Measurements from ENCODE around the gene COL4A6.

The COL4A6 gene

GRCh38 chrX:108270739-108271396 lies 167.4 kb downstream of the COL4A6 start:
- peak; percentile 1 for DNase-seq (ENCODE audit: low spot score)

DNA sequence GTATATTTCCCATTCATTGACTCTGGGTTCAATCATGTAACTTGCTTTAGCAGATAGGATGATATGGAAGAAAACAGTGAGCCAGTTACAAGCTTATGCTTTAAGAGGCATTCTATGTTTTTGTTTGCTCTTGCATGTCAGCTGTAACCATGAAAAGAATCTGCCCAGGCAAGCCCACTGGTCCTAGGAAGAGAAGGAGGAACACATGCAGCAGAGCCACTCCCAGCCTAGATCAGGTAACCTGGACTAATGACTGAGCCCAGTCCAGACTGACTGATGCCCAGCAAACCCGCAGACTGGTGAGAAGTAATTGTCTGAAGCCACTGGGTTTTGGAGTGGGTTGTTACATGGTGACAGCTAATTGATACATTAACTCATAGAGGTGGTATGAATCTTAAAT lies 167.9 kb downstream of the COL4A6 start:
- no peak for DNase-seq (ENCODE audit: low spot score)

GRCh38 chrX:108268434-108269080 lies 169.7 kb downstream of the COL4A6 start:
- DNase-seq (ENCODE audit: low spot score), result no peak

DNA sequence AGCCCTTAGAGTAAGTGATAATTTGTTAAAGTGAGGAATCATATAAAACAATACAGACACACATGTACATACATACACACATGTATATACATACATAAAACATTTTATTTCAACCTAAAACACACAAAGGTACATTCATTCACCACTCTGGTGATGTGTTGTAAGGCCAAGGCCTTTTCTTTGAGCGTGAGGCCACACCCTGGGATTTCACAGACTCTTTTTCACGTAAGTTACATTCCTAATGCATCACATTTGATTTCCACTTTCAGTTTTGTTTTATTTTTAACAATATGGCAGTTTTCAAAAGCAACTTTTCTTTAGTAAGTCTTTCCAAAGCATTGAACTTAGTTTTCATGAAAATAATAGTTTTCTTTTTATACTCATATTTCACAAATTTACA lies 170.7 kb downstream of the COL4A6 start:
- DNase-seq (ENCODE audit: low spot score), result no peak

DNA sequence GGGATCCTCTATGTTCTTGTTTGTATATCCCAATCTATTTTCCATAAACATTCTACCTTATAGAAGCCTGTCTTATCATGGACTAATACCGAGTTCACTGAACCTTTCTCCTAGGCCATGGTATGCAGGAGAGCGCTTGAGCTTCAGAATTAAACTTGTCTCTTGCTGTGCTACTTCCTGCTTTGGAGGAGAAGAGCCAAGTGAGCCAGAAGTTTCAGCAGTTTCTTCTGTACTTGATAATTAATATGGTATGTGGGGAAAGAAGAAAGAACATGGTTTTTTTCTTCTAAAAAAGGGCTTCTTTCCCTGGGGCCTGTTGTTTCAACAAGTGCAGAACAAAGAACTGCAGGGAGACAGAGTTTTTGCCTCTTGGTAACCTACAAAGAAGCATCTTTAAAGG lies 173.8 kb downstream of the COL4A6 start:
- no peak for DNase-seq (ENCODE audit: low spot score)

DNA sequence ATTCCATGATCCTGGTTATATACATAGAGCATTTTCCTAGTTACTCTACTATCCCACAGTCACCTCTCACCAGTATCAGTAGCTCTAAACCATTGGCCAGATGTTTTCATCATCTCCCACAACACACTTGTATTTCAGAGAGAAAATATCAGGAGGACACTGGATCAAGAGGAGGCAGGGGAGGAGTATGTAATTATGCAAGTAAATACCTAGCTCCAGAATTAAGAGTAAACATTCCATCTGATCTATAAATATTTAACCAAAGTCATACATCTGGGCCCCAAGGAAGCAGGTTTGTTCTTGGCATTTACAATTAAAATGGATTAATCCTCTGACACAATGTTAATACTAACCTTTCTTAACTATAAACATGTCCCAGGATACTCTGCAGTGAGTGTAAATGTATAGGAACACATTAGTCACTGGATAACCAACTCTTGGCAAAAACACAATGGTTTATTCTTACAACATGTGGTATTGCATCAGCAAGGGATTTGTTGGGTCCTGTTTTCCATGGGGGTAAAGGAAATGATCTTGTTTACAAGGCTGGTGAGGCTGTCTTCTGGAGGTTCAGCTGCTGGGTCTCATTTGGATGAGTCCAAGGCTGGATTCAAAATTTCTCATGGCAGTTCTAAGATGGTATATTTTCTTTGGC lies 176.5 kb downstream of the COL4A6 start:
- no peak for DNase-seq (ENCODE audit: low spot score)

GRCh38 chrX:108257556-108257955 lies 180.7 kb downstream of the COL4A6 start:
- no peak for DNase-seq (ENCODE audit: low spot score)

DNA sequence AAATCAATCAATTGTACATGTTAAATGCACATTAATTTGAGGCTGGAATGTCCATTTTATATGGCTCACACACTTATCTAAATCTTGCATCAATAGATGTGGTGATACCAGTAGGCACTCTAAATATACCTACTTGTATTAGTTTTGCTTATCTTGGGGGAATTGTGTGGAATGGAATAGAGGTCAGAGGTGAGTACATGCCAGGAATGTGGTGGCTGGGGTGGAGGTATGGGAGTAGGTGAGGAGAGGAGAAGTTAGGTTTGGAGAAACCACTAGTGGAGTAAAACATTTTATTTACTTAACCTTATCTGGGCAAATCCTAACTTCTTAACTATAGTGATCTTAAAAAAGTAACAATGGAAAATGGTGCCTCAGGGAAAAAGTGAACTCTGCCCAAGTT lies 183.6 kb downstream of the COL4A6 start:
- no peak for DNase-seq (ENCODE audit: low spot score)

GRCh38 chrX:108250654-108251579 lies 187.3 kb downstream of the COL4A6 start:
- no peak for DNase-seq (ENCODE audit: low spot score)

DNA sequence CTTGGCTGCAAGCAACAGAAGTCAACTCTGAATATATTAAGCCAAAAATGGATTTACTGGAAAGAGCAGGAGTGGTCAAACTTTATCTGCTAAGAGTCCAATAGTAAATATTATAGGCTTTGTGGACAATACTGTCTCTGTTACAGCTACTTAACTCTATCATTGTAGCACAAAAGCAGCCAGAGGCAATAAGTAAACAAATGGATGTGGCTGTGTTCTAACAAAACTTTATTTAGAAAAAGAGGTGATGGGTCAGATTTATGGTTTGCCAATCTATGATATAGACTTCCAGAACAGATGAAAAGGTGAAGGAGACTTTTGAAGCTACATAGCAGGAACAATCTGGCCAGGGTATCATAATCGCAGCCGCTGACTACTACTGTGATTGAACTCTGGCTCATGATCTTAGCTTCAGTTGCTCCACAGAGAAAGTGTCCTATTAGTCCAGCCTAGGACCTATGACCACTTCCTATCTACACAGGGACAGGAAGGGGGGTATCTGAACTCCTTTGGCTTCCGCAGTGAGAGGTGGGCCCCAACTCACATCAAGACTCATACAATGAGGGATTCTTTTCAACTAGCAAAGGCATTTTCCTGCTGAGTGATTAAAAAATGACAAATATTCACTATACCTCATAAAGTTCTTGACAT lies 191.8 kb downstream of the COL4A6 start:
- no peak for DNase-seq (ENCODE audit: low spot score)

GRCh38 chrX:108245462-108245861 lies 192.8 kb downstream of the COL4A6 start:
- no peak for DNase-seq (ENCODE audit: low spot score)

DNA sequence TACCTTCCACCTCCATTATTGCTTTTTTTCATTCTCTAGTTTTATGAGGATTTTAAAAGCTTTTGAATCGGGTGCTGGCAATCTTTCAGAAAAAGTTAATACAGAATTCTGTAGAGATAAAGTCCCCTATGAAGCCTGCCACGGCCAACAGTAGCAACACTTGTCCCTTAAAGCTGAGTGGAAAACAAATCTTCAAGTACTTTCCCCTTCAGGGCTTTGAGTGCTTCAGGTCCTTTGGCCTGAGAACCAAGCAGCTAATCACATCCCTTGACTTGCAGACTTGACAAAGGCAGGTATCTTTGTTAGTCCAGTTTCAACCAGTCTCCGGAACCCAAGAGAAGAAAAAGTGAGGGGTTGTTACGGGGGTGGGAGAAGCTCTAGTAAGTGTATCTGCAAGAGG lies 202.2 kb downstream of the COL4A6 start:
- no peak for DNase-seq (ENCODE audit: low spot score)

DNA sequence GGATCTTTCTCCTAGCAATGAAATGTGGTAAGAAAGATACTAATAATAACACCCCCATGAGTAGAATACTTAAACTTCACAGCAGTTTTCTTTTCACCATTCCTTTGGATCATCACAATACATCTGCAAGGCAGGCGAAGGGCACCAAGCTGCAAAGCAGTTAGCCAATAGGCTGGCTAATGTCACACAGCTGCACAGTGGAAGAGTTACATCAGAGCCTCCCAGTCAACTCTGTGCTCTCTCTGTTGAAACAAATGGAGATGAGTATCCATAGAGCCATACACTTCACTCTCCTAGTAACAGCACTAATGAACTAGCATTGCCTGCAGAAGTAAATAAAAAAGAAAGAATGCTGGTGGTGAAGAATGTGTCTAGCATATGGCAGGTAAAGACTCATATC lies 207.6 kb downstream of the COL4A6 start:
- DNase-seq (ENCODE audit: low spot score), result no peak

DNA sequence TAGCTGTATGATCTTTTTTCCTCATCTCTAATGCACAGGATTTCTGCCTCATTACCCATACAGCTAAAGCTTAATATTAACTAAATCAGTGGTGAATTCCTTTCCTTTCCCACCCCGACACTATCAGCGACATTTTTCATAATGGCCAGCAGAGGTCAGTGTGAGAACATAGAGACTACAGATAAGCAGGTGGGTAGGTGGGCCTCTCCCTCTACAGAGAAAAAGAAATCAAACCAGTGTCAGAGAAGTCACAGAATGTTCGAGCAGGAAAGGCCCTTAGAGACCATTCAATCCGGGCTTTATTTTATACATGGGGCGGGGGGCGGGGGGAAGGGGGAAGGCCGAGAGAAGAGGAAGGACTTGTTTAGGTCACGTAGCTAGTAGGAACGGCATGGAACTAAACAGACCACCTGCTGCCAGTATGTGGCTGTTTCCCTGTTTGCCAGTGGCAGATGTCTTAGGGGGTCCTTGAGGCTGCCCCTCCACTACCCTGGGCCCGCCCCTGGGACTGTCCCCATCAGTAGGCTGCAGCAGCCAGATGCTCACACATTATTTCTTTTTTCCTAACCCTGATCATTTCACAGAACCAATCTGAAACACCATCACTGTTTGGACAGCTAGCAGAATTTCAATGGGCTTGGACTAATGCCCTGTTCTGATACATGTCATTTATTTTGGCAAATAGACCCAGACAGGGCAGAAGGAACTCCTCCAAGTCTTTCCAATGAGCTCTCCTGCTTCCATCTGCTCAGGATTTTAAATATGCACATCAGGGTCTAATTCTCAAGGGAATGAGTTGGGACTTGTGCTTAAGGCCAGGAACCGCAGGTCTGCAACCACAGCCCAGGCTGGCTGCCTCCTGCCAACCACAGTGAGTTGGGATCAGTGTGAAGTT lies 213.2 kb downstream of the COL4A6 start:
- peak; percentile 27 for DNase-seq (ENCODE audit: low spot score)

GRCh38 chrX:108224218-108224617 lies 214.0 kb downstream of the COL4A6 start:
- DNase-seq (ENCODE audit: low spot score), result no peak

DNA sequence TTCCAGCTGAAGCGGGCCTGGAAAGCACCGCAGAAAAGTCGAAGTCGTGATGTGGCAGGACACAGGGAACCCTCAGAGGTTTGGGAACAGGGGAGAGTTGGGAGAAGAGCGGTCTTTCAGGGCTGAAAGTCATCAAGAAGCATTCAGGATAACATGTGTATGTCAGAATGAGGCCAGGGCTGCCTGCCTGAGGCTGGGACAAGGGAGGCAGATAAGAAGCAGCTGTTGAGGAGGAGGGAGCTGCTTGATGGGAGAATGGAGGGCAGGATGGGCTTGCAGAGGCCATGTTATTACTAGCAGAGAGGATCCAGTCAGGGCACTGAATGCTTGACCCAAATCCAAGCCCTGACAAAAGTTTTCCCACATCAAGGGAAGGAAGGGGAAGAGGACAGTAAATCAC lies 214.6 kb downstream of the COL4A6 start:
- DNase-seq (ENCODE audit: low spot score), result no peak

DNA sequence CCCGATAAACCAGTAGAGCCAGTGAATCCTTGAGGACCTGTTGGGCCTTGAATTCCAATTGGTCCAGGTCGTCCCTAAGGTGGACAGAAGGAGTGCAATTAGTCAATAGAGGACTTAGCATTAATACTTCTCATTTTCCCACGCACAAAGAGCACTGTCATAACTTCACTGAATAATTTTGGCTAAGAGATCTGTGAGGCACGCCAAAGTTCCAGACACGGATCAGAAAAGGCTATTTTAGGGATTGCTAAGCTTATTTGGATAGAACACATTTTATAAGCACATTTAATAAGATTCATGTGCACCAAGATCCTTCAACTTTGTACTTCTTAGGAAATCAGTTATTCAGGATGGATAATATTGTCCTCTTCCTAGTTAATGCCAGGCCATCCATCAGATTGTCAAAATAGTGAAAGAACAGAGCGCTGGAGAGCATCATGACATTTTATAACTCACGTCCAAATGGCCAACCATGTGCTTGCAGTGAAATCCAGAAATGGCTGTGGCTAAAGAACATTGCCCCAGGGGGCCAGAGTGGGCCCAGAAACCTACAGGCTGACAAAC lies 216.8 kb downstream of the COL4A6 start:
- DNase-seq (ENCODE audit: low spot score), result no peak

DNA sequence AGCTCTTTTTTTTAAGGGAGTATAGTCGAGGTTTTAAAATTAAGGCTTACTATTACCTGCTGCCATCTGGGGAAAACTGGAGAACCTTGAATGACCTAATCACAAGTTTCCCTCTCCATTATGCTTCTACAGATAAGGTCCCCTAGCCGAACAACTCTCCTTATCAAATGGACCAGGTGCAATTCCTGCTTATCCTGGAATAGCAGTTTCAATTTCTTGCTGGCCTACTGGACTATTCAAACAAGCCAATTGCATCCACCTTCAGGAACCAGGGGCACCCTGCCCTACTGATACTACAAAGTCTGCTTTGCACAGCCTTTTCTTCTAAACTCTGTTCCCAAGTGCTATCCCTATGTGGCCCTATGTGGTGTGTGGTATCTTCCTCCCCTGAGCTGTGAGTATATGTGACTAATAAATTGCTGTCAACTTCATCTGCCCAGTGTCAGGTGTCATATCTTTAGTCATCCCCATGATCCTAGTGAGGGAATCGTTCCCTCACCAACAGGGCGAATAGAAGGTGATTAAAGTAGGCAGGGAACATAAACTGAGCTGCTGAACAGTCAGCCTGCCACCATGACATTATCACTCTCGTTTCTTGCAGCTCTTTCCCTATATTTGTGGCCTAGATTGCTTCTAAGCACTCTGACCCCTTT lies 218.1 kb downstream of the COL4A6 start:
- DNase-seq (ENCODE audit: low spot score), result no peak

DNA sequence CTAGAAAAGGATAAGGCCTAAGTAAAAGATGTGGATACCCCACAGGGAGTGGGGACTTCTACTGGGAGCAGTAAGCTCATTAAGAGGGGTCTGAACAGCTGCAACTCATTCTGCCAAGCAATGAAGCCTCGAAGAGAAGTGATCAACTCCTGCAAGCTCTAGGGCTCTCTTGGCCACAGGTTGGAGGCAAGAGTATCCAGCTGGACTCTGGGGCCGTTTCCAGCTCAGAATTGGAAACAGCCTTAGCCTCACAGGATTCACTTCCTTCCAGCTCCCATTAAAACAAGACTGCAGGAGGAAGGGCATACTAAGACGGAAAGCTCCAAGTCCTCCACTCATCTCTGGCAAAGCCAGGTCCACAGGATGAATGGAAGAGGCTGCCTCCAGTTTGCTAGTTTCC lies 220.3 kb downstream of the COL4A6 start:
- no peak for DNase-seq (ENCODE audit: low spot score)

All from SW480 (cell line).